Measurements from ENCODE around the gene PLCG2.

DNA sequence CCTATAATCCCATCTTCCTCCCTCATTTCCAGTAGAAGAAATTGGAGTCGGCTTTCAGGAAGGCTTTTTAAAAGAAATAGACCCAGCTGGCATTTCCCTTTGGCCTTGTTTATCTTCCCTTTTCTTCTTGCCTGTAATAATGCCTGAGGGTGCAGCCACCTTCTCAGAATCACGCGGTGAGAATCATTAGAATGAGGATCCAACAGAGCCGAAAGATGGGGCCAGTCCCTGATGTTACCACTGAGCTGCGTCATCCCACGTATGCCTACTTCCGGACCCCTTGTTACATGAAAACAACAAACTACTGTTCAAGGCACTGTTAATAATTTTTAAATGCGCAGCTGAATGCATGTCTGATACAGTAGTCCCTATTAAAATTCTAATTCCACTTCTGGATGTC, 208.0 kb downstream of the PLCG2 start:
- TF ChIP-seq, protein P1, sequence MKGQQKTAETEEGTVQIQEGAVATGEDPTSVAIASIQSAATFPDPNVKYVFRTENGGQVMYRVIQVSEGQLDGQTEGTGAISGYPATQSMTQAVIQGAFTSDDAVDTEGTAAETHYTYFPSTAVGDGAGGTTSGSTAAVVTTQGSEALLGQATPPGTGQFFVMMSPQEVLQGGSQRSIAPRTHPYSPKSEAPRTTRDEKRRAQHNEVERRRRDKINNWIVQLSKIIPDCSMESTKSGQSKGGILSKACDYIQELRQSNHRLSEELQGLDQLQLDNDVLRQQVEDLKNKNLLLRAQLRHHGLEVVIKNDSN (IDR thresholded peaks at IDR 0.05): no peak
- TF ChIP-seq RAD21 (IDR thresholded peaks at IDR 0.05; ENCODE audit: low read depth) (no peak), EP300 (IDR thresholded peaks at IDR 0.05; ENCODE audit: borderline replicate concordance) (no peak), CREB1 (IDR thresholded peaks at IDR 0.05; ENCODE audit: low read depth) (no peak), TAF1 (IDR thresholded peaks at IDR 0.05; ENCODE audit: low read depth) (no peak), CEBPB (IDR thresholded peaks at IDR 0.05) (no peak), REST (IDR thresholded peaks at IDR 0.05; ENCODE audit: low read depth) (no peak), MAX (IDR thresholded peaks at IDR 0.05) (no peak), TCF12 (IDR thresholded peaks at IDR 0.05; ENCODE audit: low read depth) (no peak), ZBTB7A (IDR thresholded peaks at IDR 0.05; ENCODE audit: low read depth) (no peak), NFIC (IDR thresholded peaks at IDR 0.05) (no peak), TEAD4 (IDR thresholded peaks at IDR 0.05) (no peak)
